ENCODE results near the gene ISLR2.
"Not testable (repeated sequence)": the region's sequence is repeated elsewhere in the genome, so short reads cannot be mapped to it uniquely, and the experiment has no call there.

Gene ISLR2, protein sequence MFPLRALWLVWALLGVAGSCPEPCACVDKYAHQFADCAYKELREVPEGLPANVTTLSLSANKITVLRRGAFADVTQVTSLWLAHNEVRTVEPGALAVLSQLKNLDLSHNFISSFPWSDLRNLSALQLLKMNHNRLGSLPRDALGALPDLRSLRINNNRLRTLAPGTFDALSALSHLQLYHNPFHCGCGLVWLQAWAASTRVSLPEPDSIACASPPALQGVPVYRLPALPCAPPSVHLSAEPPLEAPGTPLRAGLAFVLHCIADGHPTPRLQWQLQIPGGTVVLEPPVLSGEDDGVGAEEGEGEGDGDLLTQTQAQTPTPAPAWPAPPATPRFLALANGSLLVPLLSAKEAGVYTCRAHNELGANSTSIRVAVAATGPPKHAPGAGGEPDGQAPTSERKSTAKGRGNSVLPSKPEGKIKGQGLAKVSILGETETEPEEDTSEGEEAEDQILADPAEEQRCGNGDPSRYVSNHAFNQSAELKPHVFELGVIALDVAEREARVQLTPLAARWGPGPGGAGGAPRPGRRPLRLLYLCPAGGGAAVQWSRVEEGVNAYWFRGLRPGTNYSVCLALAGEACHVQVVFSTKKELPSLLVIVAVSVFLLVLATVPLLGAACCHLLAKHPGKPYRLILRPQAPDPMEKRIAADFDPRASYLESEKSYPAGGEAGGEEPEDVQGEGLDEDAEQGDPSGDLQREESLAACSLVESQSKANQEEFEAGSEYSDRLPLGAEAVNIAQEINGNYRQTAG

DNA sequence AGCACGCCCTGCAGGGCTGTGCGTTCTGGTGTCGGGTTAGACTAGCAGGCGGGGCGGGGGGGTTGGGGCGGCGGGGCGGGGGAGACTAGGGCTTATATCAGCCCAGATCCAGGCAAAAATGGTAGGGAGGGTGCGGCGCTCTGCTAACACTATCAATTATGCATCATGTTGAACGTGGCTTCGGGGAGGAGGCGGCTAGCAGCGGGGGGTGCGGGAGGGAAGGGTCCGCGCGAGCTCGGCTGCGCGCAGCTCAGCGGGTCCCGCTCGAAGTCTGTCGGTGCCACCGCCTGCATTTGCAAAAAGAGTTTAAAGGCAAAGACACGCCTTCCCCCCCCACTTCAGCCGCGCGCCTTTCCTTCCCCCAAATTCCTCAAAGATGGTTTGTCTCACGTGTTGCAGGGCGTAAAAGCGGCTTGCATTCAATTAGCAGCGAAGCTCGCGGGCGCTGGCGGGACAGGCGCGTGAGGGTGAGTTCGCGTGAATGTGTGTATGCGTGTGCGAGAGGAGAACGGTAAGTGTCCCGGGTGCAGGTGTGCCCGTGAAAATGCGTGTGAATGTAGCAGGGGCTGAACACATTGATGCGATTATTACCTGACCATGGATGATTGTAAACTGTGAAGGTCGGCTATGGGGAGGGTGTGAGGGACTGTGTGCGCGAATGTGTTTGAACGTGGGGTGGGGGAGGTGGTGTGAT lies at the start of gene ISLR2:
Gene ISLR2 (plus strand): TSS at position 432 of the 694 bp plus-strand sequence. CDS start 2,169 bp downstream, outside the sequence.
- DNase-seq (ENCODE audit: low read depth in 2 of 2), result no peak

DNA sequence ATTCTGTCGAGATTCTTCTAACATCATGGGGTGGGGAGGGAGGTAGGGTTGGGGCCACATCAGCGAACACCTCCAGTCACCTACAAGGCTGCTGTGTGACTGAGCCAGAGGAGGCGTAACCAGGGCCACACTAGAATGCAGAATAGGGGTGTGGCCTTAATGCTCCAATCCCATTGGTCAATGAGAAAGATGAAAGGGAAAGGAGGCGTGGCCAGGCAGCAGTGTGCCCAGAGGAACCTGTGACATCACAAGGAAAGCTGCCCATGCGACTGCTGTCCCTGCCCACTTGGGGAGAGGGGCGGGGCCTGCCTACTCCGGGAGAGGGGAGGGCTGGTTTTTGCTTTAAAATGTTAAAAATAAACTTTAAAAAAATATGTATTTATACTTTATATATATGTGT lies 47.9 kb upstream of the ISLR2 start, which contains the start of gene GOLGA6A:
Gene GOLGA6A (minus strand): TSS at position 101 of the 400 bp plus-strand sequence. CDS start 41 bp downstream, at position 60.
- not testable (repeated sequence) for DNase-seq (ENCODE audit: low read depth in 2 of 2)

DNA sequence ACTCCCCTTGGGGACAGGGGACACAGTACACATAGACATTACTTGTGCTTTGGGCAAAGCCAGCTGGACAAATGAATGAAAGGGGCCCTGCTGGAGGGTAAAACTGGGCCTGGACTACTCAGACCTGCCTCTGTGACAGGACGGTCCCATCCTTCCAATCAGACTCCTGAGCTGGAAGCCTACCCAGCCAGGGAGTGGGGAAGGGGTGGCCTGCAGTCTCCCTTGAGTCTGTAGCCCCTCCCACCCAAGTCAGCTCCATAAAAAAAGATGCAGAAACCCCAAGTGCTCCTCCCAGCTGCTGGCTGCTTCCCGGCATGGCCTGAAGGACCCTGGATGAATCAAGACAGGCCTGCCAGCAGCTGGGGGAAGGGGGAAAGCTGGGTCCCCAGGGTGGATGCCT lies 35.8 kb upstream of the ISLR2 start:
- DNase-seq (ENCODE audit: low read depth in 2 of 2), result not testable (repeated sequence)

DNA sequence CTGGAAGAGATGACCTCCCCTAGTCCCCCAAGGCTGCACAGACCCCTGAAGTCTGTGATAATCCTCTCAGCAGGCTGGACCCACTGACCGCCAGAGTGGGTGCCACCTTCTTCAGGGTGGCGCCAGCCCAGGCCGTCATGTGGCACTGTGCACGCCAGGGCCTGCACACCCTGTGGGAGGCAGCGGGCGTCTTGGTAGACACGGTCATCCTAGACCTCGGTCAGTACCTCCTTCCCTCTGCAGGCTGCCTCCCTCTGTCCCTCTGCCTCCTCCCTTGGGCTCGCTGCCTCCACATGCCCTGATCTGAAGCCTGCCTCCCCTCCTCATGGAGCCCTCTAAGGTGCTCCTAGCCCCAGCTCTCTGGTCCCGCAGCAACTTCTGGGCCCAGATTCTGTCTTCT lies 34.8 kb upstream of the ISLR2 start:
- not testable (repeated sequence) for DNase-seq (ENCODE audit: low read depth in 2 of 2)

DNA sequence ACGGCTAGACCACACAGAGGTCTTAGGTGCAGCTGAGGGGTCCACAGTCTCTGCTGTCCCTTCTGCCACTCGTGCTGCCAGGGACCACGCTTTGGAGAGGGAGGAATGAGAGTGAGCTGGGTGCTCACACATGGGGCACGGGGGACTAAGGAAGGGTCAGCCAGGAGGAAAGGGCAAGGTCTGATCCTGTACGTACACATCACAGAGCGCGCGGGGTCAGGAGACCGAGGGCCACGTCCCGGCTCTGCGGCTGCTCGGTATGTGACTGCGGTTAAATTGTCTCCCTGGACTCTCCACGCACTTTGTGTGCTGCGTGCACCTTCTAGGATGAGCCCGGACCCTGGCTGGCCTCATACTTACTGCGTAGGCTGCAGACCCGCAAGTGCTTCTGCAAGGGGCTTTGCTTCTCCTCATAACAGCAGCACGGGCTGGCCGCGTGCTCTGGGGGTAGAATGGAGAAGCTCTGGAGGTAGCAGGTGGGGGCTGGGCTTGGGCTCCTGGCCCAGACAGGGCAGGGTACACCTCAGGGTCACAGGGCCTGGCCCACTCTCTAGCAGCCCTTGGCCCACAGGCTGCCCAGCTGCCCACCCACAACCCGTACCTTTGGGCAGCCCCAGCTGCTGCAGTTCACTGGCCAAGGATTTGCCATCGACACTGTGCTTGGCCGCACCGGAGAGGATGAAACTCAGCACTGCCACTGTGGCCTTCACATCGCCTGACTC lies 33.5 kb upstream of the ISLR2 start:
- not testable (repeated sequence) for DNase-seq (ENCODE audit: low read depth in 2 of 2)

DNA sequence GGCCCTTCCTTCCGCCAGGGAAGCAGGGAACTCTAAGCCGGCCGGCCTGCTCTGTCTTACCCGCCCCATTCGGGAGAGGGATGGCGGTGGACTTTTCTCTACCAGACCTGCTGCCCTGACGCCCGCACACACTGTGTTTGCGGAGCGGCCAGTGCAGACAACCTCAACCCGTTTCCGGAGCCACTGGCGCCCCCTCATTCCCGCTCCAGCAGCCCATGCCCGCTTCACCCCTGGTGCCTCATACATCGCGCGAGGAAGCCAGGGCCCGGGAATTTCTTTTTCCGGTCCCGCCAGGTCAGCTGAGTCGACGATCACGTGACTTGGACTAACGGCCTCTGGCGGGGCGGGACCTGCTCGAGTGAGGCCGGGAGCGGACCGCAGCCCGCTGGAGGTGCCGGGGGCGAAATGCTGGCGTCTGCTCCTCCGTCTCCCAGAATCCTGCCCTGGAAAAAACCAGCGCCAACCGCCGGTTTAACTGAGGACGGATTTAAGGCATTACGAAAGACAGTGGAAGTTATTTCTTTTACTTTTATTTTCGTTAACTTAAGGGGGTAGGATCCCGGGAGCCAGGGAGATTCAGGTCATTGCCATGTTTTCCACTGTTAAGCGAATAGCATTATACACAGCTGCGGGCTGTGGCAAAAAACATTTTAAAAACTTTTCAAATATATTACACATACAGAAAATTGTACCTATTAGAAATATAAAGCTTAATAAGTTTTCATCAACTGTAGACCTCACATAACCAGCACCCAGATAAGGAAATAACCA lies 30.2 kb upstream of the ISLR2 start:
- DNase-seq (ENCODE audit: low read depth in 2 of 2), result peak; percentile 26 to 54

DNA sequence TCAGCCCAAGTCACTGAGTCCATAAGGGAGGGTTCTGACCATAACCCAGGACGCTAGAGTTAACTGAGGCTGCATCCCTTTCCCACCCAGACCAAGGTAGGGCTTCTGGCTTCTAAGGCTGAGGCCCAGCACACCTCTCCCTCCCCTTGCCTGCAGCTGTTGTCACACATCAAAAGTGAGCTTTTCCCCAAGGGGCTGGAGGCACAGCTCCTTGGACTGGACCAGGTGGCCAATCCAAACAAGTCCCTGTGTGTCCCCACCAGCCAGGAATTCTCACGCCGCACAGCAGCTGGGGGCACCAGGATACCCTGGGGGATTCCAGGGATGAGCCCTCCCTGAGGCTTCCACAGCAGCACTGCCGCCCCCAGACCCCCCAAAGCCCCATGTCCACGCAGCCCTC lies 22.3 kb upstream of the ISLR2 start:
- DNase-seq (ENCODE audit: low read depth in 2 of 2), result no peak

DNA sequence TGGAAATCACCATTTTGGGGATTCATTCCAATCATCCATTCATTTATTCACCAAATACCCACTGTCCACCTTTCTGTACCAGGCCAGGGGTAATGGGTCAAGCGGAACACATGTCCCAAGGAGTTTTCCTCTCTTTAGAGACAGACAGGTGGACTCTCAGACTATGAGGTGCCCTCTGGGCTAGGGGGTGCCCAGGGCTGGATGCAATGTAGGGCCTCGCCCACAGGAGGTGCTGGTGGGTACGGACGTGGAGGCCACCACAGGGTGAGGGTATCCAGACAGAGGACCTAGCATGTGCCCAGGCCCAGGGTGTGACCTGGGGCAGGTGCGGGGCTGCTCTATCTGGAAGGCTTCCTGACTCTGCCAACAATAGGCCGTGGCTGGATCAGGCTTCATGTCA lies 21.8 kb upstream of the ISLR2 start:
- DNase-seq (ENCODE audit: low read depth in 2 of 2), result not testable (repeated sequence)

DNA sequence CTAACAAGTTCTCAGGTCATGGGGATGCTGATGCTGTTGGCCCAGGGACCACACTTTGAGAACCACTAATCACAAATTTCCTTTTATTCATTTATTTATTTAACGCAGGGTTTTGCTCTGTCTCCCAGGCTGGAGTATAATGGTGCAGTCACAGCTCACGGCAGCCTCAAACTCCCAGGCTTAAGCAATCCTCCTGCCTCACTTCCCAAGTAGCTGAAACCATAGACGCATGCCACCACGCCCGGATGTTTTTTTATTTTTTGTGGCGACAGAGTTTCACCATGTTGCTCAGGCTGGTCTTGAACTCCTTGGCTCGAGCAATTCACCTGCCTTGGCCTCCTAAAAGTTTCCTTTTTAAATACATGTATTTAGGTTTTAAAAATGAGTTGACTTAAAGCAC lies 20.7 kb upstream of the ISLR2 start:
- DNase-seq (ENCODE audit: low read depth in 2 of 2), result no peak

DNA sequence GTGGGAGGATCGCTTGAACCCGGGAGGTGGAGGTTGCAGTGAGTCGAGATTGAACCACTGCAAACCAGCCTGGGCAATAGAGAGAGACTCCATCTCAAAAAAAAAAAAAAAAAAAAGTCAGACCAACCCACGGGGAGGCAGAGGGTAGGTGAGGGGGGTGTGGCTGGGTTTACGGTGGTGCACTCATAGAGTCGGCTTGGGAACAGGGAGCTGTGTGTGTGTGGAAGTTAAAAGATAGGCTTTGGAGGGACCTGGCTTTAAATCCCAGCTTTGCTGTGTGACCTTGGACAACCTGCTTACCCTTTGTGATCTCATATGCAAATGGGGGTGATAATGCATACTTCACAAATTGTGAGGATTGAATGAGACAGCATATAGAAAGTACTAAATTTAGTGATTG lies 10.0 kb upstream of the ISLR2 start:
- DNase-seq (ENCODE audit: low read depth in 2 of 2), result no peak

DNA sequence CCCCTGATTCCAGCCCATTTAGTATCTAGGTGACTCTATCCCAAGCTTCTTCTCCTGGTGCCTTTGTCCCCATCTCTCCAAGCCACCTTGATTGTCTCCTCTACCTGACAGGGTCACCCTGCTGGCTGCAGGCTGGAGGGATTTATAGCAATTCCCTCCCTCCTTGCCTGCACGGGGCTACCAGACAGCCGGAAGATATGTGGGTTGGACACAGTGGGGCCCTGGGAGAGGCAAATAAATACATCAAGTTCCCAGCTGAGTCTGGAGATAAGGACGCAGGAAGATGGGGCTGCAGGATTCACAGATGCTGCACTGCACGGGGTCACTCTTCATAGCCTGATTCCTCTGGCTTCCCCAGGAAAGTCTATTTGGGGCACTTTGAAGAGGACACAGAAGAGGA lies 9.3 kb upstream of the ISLR2 start:
- no peak for DNase-seq (ENCODE audit: low read depth in 2 of 2)

DNA sequence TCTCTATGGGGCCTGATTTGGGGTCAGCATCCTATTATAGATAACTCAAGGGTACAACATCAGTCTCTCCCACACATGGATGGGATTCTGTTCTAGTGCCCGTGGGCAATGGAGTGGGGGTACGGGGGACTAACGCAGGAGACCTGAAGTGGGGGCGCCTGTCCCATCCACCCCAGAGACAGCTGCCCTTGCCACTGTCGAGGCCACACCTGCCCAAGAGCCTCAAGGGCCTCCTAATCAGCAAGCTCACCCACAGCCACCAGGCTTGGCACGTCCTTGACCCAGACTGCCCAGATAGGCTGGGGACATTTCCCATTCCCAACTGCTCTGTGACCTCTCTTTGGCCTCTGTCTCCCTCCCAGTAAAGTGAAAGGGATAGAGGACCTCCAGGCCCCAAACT lies 8.5 kb upstream of the ISLR2 start:
- DNase-seq (ENCODE audit: low read depth in 2 of 2), result no peak

DNA sequence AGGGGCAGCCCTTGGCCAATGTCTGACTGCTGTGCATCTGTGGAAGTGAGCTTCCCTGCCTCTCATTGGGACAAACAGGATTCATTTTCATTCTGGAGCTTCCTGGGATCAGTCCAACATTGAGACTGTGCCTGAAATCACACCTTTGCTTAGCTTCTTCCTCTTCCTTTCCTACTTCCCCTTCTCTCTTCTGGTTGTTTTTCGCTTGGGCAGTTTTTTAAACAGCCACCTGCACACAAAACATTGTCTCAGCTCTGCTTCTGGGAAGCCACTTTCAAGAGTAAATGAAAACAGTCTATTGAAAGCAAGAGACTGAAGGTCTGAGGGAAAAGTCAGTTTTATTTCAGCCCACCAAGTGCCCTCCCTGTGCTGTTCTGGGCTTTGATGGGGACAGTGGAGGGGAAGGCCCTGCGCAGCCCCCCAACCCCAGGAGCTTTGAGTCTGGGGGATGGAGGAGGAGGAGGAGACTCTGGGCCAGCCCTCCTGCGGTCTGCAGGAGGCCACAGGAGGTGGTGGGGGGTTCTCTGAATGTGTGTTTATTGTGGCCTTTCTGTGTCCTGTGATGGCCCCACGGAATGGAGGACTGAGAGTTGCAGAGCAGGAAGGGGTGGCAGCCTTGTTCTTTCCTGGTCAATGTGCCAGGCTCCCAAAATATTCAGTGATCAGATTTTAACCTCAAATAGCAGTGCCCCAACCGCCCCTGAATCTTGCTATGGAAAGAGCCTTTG lies 7.8 kb upstream of the ISLR2 start:
- no peak for DNase-seq (ENCODE audit: low read depth in 2 of 2)

DNA sequence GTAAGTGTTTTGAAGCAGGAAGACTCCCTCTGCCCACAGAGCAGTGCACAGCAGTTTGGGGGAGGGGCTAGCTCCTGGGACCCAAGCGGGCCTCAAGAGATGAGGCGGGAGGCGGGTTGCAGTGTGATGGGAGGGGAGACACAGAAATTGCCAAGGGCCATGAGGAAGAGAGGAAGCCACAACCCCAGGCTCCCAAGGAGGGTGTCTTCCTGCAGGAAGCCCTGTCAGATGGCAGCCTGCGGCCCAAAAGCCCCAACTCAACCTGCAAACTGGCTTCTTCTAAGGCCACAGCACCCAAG lies 7.3 kb upstream of the ISLR2 start:
- DNase-seq (ENCODE audit: low read depth in 2 of 2), result no peak

DNA sequence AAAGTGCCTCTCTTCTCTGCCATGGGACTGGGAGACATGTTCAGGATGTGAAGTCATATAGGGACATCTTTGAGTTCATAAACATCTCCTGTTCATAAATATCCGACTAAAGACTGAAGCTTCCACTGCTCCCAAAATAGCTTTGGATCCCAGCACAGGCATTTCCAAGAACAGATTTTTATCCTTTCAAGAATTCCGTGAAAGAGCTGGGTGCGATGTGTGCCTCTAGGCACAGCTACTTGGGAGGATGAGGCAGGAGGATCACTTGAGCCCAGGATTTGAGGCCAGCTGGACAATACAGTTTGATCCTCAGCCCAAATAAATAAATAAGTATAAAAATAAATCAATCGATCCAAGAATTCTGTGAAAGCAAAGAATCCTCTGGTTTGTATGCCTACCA lies 6.7 kb upstream of the ISLR2 start:
- DNase-seq (ENCODE audit: low read depth in 2 of 2), result no peak

DNA sequence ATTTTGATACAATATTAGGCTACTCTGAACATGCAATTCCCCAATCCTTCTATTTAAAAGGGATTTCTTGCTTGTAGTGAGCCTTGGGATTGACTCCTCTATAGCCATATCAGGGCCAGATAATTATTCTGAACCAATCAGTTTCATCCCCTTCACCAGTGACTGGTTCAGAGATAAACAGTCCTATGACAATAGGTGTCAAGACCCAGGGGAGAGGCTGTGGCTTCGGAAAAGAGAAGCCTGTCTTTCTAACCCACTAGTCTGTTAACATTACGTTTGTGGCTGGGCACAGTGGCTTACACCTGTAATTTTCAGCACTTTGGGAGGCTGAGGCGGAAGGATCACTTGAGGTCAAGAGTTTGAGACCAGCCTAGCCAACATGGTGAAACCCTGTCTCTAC lies 6.2 kb upstream of the ISLR2 start:
- DNase-seq (ENCODE audit: low read depth in 2 of 2), result no peak

DNA sequence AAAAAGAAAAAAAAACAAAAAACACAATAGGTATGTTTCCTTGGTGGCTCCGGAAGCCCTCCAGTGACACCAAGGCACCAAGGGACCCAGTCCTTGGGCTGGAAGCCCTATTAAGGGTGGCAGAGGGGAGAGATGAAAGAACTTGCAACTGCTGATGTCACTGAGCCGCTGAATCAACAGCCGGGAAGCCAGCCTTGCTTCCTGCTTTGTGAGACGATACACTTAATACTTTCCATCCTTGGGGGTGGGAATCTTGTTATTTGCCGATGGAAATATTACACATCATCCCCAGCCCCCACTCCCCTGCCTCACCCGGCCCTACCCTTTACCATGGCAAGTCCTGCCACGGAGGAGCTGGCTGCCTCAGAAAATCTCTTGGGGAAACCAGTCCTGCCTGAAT lies 5.6 kb upstream of the ISLR2 start:
- DNase-seq (ENCODE audit: low read depth in 2 of 2), result no peak

DNA sequence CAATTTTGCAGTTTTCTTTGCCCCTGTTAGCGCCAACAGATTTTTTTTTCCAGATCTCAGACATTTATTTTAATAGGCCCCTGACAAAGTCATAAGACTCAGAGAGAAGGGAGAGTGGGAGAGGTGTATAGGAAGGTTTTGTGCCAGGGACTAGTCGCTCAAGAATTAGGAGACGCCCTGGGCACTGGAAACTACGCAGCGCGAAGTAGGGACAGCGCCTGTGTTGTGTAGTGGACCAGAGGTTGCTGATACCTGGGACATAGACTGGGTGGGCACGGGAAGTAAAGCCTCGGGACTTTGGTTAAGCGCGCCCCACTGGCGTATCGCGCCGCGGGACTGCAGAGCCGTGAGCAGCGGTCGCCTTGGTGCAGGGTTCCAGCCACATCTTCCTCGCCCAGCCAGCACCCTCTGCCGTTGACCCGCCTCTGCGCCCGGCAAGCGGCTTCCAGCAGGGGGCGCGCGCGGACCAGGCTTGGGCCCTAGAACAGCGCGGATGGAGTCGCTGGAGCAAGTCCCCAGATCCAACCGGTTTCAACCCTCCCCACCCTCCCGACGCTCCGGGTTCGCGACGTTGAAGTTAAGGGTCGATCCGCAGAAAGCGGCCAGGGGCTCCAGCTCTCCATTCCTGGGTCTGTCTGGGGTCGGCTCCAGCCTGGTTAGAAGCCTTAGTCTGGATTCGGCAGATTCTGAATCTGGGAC lies 3.0 kb upstream of the ISLR2 start:
- peak; percentile 56 to 73 for DNase-seq (ENCODE audit: low read depth in 2 of 2)

DNA sequence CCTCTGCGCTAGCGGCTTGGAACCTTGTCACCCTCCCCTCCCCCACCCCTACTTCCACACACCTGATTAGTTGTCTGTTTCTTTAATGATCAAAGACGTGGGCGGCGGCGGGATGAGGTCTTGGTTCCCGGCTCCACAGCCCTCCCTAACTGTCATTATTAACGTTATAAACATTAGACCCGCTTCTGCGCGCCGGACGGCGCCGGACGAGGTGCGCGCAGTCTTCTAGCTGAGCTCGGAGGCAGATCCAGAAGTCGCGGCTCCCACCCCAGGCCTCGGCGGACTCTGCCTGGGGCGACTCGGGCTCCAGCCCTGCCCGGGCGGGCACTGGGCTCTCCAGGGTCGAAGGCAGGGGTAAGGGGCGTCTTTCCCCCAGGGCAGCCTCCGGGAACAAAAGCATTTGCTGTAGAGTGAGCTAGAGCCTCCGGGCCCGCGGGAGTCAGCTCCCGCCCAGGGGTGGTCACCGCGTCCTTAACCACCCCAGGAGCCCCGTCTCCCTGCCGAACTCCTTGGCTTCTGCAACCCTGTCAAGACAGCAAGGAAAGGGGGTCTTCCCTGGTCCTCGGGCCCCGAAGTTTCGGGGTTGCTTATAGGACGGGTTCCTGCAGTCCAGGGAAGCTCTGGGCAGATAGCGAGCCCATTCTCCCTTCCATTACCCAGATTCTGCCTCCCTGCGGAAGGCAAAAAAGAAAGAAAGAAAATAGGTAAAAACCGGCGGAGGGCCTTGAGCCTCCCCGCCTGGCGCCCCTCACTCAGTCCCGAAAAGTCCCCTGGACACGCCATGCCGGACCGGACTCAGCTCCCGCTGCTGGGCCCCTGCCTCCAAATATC lies 2.2 kb upstream of the ISLR2 start:
- DNase-seq (ENCODE audit: low read depth in 2 of 2), result no peak
